ENCODE data around the gene TNFRSF1B. TPM values are rescaled to one million over a fixed set of nuclear protein-coding genes. Genes with fewer than 3 reads are reported as not detected.

The TNFRSF1B gene
- total and polyA plus RNA-seq, 2 of the 8 experiments (the other 6 are each of a cell fraction or from before 2014, with no cell fraction given): 1.7 to 2.9 TPM

GRCh38 chr1:12229835-12230548 lies 63.2 kb downstream of the TNFRSF1B start, which contains the start of gene VPS13D (continued):
- no peak for TF ChIP-seq NRF1 (IDR thresholded peaks at IDR 0.05; ENCODE audit: low read depth, low read length)
- TF ChIP-seq PHF8 (conservative IDR thresholded peaks at IDR 0.05; ENCODE audit: low read depth, low read length): peak; percentile 63; the same call in 1 of the 2 replicates
- TF ChIP-seq NANOG (IDR thresholded peaks at IDR 0.05; ENCODE audit: insufficient read depth, low read depth, low read length, poor library complexity, severe bottlenecking): peak; percentile 25
- TF ChIP-seq MAX (IDR thresholded peaks at IDR 0.05): no peak
- TF ChIP-seq EGR1 (IDR thresholded peaks at IDR 0.05; ENCODE audit: borderline replicate concordance, low read depth, low read length): peak; percentile 54
- no peak for TF ChIP-seq CBX5 (IDR thresholded peaks at IDR 0.05; ENCODE audit: low read depth, low read length)
- TF ChIP-seq TAF1 (IDR thresholded peaks at IDR 0.05; ENCODE audit: low read depth, low read length): peak; percentile 56
- peak; percentile 98 for TF ChIP-seq SRF (IDR thresholded peaks at IDR 0.05; ENCODE audit: low read depth, low read length)
- TF ChIP-seq YY1 (IDR thresholded peaks at IDR 0.05; ENCODE audit: low read depth, low read length): peak; percentile 92
- TF ChIP-seq, protein P1, sequence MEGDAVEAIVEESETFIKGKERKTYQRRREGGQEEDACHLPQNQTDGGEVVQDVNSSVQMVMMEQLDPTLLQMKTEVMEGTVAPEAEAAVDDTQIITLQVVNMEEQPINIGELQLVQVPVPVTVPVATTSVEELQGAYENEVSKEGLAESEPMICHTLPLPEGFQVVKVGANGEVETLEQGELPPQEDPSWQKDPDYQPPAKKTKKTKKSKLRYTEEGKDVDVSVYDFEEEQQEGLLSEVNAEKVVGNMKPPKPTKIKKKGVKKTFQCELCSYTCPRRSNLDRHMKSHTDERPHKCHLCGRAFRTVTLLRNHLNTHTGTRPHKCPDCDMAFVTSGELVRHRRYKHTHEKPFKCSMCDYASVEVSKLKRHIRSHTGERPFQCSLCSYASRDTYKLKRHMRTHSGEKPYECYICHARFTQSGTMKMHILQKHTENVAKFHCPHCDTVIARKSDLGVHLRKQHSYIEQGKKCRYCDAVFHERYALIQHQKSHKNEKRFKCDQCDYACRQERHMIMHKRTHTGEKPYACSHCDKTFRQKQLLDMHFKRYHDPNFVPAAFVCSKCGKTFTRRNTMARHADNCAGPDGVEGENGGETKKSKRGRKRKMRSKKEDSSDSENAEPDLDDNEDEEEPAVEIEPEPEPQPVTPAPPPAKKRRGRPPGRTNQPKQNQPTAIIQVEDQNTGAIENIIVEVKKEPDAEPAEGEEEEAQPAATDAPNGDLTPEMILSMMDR (IDR thresholded peaks at IDR 0.05; ENCODE audit: control extremely low read depth in 1 of 3, insufficient read depth in 1 of 3, low read depth in 1 of 3, low read length in 3 of 3): peak; percentile 83 to 92 (median 88)
- no peak for TF ChIP-seq RNF2 (IDR thresholded peaks at IDR 0.05; ENCODE audit: borderline replicate concordance, low read depth, low read length, missing control alignments, poor library complexity, severe bottlenecking)
- TF ChIP-seq, protein P2, sequence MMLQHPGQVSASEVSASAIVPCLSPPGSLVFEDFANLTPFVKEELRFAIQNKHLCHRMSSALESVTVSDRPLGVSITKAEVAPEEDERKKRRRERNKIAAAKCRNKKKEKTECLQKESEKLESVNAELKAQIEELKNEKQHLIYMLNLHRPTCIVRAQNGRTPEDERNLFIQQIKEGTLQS (IDR thresholded peaks at IDR 0.05; ENCODE audit: insufficient read depth, low read depth, low read length): no peak
- peak; percentile 53 to 84; a peak in 2 of 4 replicates for TF ChIP-seq SIN3A (conservative IDR thresholded peaks at IDR 0.05 in 1 of 2, IDR thresholded peaks at IDR 0.05 in 1 of 2; ENCODE audit: low read depth in 1 of 2, low read length in 2 of 2)
- peak; percentile 84 for TF ChIP-seq KDM4A (IDR thresholded peaks at IDR 0.05; ENCODE audit: low read depth, low read length, severe bottlenecking)
- no peak for TF ChIP-seq SIX5 (IDR thresholded peaks at IDR 0.05; ENCODE audit: low read depth, low read length)
- no peak for TF ChIP-seq GABPA (IDR thresholded peaks at IDR 0.05; ENCODE audit: borderline replicate concordance, insufficient read depth, low read length)
- TF ChIP-seq EP300 (IDR thresholded peaks at IDR 0.05; ENCODE audit: borderline replicate concordance in 1 of 2, low read depth in 2 of 2, low read length in 2 of 2): peak in 1 of 2 experiments; percentile 76; a peak in 1 of 3 replicates

All from H1 (cell line).